Astrocyte (in vitro differentiated cells and primary cell): ENCODE measurements around the gene DCDC1. TPM values are rescaled to one million over a fixed set of nuclear protein-coding genes. Genes with fewer than 3 reads are reported as not detected.
A peak's percentile ranks its signal among the peaks of the same experiment; 100 is the strongest.

ENCODE experiments used
- DNase-seq: peaks from one replicate; pipeline ENCODE4 v3.0.0-alpha.2; 2010; ENCODE audit warnings: low read depth
- FAIRE-seq: peaks from 2 replicates; lab custom pipeline; 2011; peaks lifted over from hg19 to GRCh38; lab: Jason Lieb, UNC
- H2AFZ ChIP-seq: 2 replicates; pipeline ENCODE4 v1.6.0; 2012; ENCODE audit warnings: low read depth, low read length, inconsistent platforms
- H3K27ac ChIP-seq: 2 replicates; pipeline ENCODE4 v1.5.1; 2011; ENCODE audit warnings: low read depth, low read length, inconsistent platforms
- H3K27me3 ChIP-seq: 2 replicates; pipeline ENCODE4 v1.6.0; 2011; ENCODE audit warnings: low read length, inconsistent platforms; ENCODE audit not compliant: insufficient read depth
- H3K36me3 ChIP-seq: 2 replicates; pipeline ENCODE4 v1.5.1; 2011; ENCODE audit warnings: low read length, inconsistent platforms; ENCODE audit not compliant: insufficient read depth
- H3K4me1 ChIP-seq: 2 replicates; pipeline ENCODE4 v1.5.1; 2011; ENCODE audit warnings: low read length, inconsistent platforms; ENCODE audit not compliant: insufficient read depth
- H3K4me2 ChIP-seq: 2 replicates; pipeline ENCODE4 v1.6.0; 2012; ENCODE audit warnings: low read length, inconsistent platforms
- H3K4me3 ChIP-seq: 2 replicates; pipeline ENCODE4 v1.5.1; 2011; ENCODE audit warnings: low read depth, mild to moderate bottlenecking, low read length, inconsistent platforms; ENCODE audit not compliant: insufficient read depth
- H3K79me2 ChIP-seq: 2 replicates; pipeline ENCODE4 v1.6.0; 2012; ENCODE audit warnings: mild to moderate bottlenecking, low read length, inconsistent platforms; ENCODE audit not compliant: insufficient read depth
- H3K9ac ChIP-seq: 2 replicates; pipeline ENCODE4 v1.6.0; 2012; ENCODE audit warnings: mild to moderate bottlenecking, low read length, inconsistent platforms
- H3K9me3 ChIP-seq: 2 replicates; pipeline ENCODE4 v1.5.1; 2012; ENCODE audit warnings: low read depth, mild to moderate bottlenecking, low read length, inconsistent platforms; ENCODE audit not compliant: insufficient read depth
- H4K20me1 ChIP-seq: 2 replicates; pipeline ENCODE4 v1.6.0; 2012; ENCODE audit warnings: low read length, inconsistent platforms; ENCODE audit not compliant: insufficient read depth
- H3K27ac Mint-ChIP-seq: one replicate; pipeline ENCODE4 v1.8.0; 2021; ENCODE audit warnings: mild to moderate bottlenecking, mixed read lengths; ENCODE audit not compliant: unreplicated experiment
- H3K27me3 Mint-ChIP-seq: one replicate; pipeline ENCODE4 v1.8.0; 2021; ENCODE audit warnings: low read depth, mixed read lengths; ENCODE audit not compliant: unreplicated experiment
- H3K36me3 Mint-ChIP-seq: one replicate; pipeline ENCODE4 v1.8.0; 2021; ENCODE audit warnings: low read depth, mixed read lengths; ENCODE audit not compliant: unreplicated experiment
- H3K4me1 Mint-ChIP-seq: one replicate; pipeline ENCODE4 v1.8.0; 2021; ENCODE audit warnings: low read depth, mixed read lengths; ENCODE audit not compliant: unreplicated experiment
- H3K4me3 Mint-ChIP-seq: one replicate; pipeline ENCODE4 v1.8.0; 2021; ENCODE audit warnings: mild to moderate bottlenecking, moderate library complexity, mixed read lengths; ENCODE audit not compliant: unreplicated experiment
- H3K9me3 Mint-ChIP-seq: one replicate; pipeline ENCODE4 v1.8.0; 2021; ENCODE audit warnings: mild to moderate bottlenecking, mixed read lengths; ENCODE audit not compliant: unreplicated experiment
- EZH2 ChIP-seq: IDR thresholded peaks from 2 replicates; pipeline ENCODE4 v1.6.1; 2012; ENCODE audit warnings: mild to moderate bottlenecking, low read length, inconsistent platforms; ENCODE audit not compliant: insufficient read depth
- total RNA-seq: library from RNA; stranded (reverse); gene quantifications from 2 replicates; pipeline ENCODE4 v1.2.1, GENCODE V29; 2021
- TF ChIP-seq, protein P1 (sequence below): IDR thresholded peaks from 2 replicates; pipeline ENCODE4 v1.5.1; 2011; ENCODE audit warnings: low read depth, mild to moderate bottlenecking, inconsistent platforms, low read length, moderate library complexity; ENCODE audit not compliant: insufficient read depth

The DCDC1 gene
- total RNA-seq, 1 donor from 2014 or later = 1.4 TPM

DNA sequence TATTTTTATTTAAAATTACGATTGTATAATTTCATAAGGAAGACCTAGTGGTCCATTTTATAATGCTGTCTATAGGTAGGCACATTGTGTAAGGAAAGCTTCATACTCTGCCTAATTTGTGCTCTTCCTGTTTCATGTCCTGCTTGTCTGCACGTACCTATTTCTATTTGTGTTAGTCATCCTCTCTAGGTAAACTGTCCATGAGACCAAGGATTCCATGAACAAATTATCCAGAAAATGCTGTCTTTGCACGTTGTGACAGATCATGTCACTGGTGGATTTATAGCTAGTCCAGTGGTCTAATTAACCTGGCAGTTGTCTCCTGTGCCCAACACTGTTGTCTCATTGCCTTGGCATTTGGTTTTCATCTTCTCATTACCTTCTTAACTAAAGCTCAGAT, 44.8 kb upstream of the DCDC1 start:
- H3K27ac ChIP-seq = no peak overlapping the region
- no peak overlapping the region for H3K4me3 ChIP-seq
- no peaks in the 10 kb centered on the region for H3K36me3 ChIP-seq
- H3K9ac ChIP-seq = no peak overlapping the region
- Mint-ChIP-seq H3K27ac (no peak overlapping the region), H3K4me1 (peaks cover 2% of the 10 kb centered on the region), H3K36me3 (peaks cover 3% of the 10 kb centered on the region), H3K4me3 (no peak overlapping the region), H3K27me3 (no peaks in the 10 kb centered on the region), H3K9me3 (peaks cover 6% of the 10 kb centered on the region)
- H3K9me3 ChIP-seq = no peaks in the 10 kb centered on the region
- no peaks in the 10 kb centered on the region for H3K27me3 ChIP-seq
- H3K4me1 ChIP-seq = no peaks in the 10 kb centered on the region
- no peak overlapping the region for H2AFZ ChIP-seq
- no peaks in the 10 kb centered on the region for H3K79me2 ChIP-seq
- no peak overlapping the region for H3K4me2 ChIP-seq
- DNase-seq (no peak), FAIRE-seq (no peak)
- TF ChIP-seq EZH2 = no peak
- TF ChIP-seq, protein P1, sequence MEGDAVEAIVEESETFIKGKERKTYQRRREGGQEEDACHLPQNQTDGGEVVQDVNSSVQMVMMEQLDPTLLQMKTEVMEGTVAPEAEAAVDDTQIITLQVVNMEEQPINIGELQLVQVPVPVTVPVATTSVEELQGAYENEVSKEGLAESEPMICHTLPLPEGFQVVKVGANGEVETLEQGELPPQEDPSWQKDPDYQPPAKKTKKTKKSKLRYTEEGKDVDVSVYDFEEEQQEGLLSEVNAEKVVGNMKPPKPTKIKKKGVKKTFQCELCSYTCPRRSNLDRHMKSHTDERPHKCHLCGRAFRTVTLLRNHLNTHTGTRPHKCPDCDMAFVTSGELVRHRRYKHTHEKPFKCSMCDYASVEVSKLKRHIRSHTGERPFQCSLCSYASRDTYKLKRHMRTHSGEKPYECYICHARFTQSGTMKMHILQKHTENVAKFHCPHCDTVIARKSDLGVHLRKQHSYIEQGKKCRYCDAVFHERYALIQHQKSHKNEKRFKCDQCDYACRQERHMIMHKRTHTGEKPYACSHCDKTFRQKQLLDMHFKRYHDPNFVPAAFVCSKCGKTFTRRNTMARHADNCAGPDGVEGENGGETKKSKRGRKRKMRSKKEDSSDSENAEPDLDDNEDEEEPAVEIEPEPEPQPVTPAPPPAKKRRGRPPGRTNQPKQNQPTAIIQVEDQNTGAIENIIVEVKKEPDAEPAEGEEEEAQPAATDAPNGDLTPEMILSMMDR = no peak
- no peaks in the 10 kb centered on the region for H4K20me1 ChIP-seq

DNA sequence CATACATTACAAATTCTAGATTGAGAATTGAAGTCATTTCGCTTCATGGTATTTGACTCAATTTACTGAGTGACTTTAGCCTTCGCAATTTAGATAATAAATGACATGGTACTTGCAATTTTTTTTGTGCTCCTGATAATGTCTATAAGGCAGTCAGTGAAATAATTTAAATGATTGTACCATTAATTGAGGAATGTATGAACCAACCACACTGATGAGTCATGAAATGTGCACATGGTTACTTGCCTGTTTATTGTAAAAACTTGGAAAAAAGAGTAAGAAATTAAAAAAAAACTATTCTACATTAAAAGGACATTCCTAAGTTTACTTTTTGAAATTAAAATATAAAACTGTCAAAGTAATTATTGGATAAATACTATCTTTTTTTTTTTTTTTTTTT, 43.4 kb upstream of the DCDC1 start:
- no peaks in the 10 kb centered on the region for H3K36me3 ChIP-seq
- no peak overlapping the region for H3K4me2 ChIP-seq
- Mint-ChIP-seq H3K4me3 (no peak overlapping the region), H3K9me3 (peaks cover 6% of the 10 kb centered on the region), H3K27me3 (no peaks in the 10 kb centered on the region), H3K36me3 (peaks cover 3% of the 10 kb centered on the region), H3K4me1 (peaks cover 2% of the 10 kb centered on the region), H3K27ac (no peak overlapping the region)
- H4K20me1 ChIP-seq = no peaks in the 10 kb centered on the region
- no peaks in the 10 kb centered on the region for H3K27me3 ChIP-seq
- H3K79me2 ChIP-seq = no peaks in the 10 kb centered on the region
- FAIRE-seq (no peak), DNase-seq (peak; percentile 83)
- no peak overlapping the region for H3K27ac ChIP-seq
- TF ChIP-seq, protein P1 = no peak
- no peak for TF ChIP-seq EZH2
- H3K4me3 ChIP-seq = no peak overlapping the region
- H3K9ac ChIP-seq = no peak overlapping the region
- no peaks in the 10 kb centered on the region for H3K9me3 ChIP-seq
- H2AFZ ChIP-seq = no peak overlapping the region
- H3K4me1 ChIP-seq = no peaks in the 10 kb centered on the region

DNA sequence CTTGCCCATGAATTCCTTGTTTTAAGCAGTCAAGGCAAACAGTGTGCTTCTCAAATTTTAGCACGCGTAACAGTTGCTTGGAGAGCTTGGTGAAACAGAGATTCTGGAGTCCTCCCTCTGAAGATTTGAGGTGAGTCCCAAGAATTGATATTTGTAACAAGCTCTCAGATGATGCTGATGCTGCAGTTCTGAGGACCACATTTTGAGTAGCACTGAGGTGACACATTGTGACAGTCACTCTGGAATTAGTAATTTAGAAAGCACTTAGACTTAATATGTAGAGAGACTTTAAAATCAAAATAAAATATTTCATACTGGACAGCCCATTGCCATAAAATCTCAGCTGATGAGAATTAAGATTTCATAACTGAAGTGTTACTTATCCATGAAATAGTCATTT, 38.7 kb upstream of the DCDC1 start:
- H3K9me3 ChIP-seq = no peaks in the 10 kb centered on the region
- H3K79me2 ChIP-seq = no peaks in the 10 kb centered on the region
- H2AFZ ChIP-seq = no peak overlapping the region
- TF ChIP-seq, protein P1 = no peak
- TF ChIP-seq EZH2 = no peak
- DNase-seq = no peak
- Mint-ChIP-seq H3K4me3 (no peak overlapping the region), H3K9me3 (peaks cover 6% of the 10 kb centered on the region), H3K27ac (no peak overlapping the region), H3K36me3 (no peaks in the 10 kb centered on the region), H3K27me3 (no peaks in the 10 kb centered on the region), H3K4me1 (peaks cover 2% of the 10 kb centered on the region)
- H3K4me2 ChIP-seq = no peak overlapping the region
- H3K27me3 ChIP-seq = no peaks in the 10 kb centered on the region
- H3K4me3 ChIP-seq = no peak overlapping the region
- H4K20me1 ChIP-seq = no peaks in the 10 kb centered on the region
- no peaks in the 10 kb centered on the region for H3K4me1 ChIP-seq
- no peaks in the 10 kb centered on the region for H3K36me3 ChIP-seq
- no peak for FAIRE-seq
- H3K9ac ChIP-seq = no peak overlapping the region
- no peak overlapping the region for H3K27ac ChIP-seq
